Renal pelvis (tissue), 12 donors: ENCODE measurements around the gene SMC1B. TPM values are rescaled to one million over a fixed set of nuclear protein-coding genes. Genes with fewer than 3 reads are reported as not detected.
"Not testable (repeated sequence)": the region's sequence is repeated elsewhere in the genome, so short reads cannot be mapped to it uniquely, and the experiment has no call there.

ENCODE experiments used
- DNase-seq: peaks from one replicate; pipeline ENCODE4 v3.0.0-alpha.2; 2013
- long read RNA-seq, 16 experiments: transcript quantifications; one replicate each; lab custom pipeline, GENCODE V29; 2026
- polyA plus RNA-seq, 3 donors: library from polyadenylated mRNA; unstranded; fragments of 120-200 nt; gene quantifications; one replicate each; pipeline ENCODE4 v1.2.1, GENCODE V29; 2013; ENCODE audit not compliant: insufficient read length in 3 of 3

The SMC1B gene
- polyA plus RNA-seq, result under 1 TPM; 0.13 to 0.25 (median 0.13) TPM
- long read RNA-seq, donor 1, result 0 reads
- long read RNA-seq, donor 2, result 0 reads
- long read RNA-seq, donor 3, result 0 reads
- long read RNA-seq, donor 4, result 0 reads
- long read RNA-seq, donor 5, result 0 reads
- long read RNA-seq, donor 6, result 0 reads
- long read RNA-seq, donor 7, result 0 reads
- long read RNA-seq, donor 8, result 0 reads
- long read RNA-seq, donor 9, result 0 reads
- long read RNA-seq, donor 10, result 0 reads
- long read RNA-seq, donor 11, result 0 reads
- long read RNA-seq, donor 12, result 0 reads
- long read RNA-seq, donor 13, result 0 reads
- long read RNA-seq, donor 14, result 0 reads
- long read RNA-seq, donor 15, result 0 reads
- long read RNA-seq, donor 16, result 0 reads

GRCh38 chr22:45413368-45414211, at the start of gene SMC1B, which contains the start of gene RIBC2:
SMC1B (minus strand) TSS chr22:45413599; CDS start chr22:45413567, 32 bp downstream.
RIBC2 (plus strand) TSS chr22:45413693; CDS start chr22:45413887, 194 bp downstream.
- DNase-seq, result peak; percentile 88

- DNase-seq, result no peak
Observed at GRCh38 chr22:45462034-45462655, 48.7 kb upstream of the SMC1B start.

GRCh38 chr22:45460288-45461109, 47.1 kb upstream of the SMC1B start:
- peak; percentile 89 for DNase-seq

- DNase-seq, result no peak
Observed at GRCh38 chr22:45459235-45459634, 45.8 kb upstream of the SMC1B start.

- DNase-seq, result no peak
Observed at GRCh38 chr22:45458532-45458931, 45.1 kb upstream of the SMC1B start.

- DNase-seq, result no peak
Observed at GRCh38 chr22:45456811-45457210, 43.4 kb upstream of the SMC1B start.

GRCh38 chr22:45455621-45456020, 42.2 kb upstream of the SMC1B start:
- DNase-seq, result no peak

GRCh38 chr22:45455212-45455611, 41.8 kb upstream of the SMC1B start:
- no peak for DNase-seq

- no peak for DNase-seq
Observed at GRCh38 chr22:45454275-45454674, 40.9 kb upstream of the SMC1B start.

- DNase-seq, result no peak
Observed at GRCh38 chr22:45453764-45454163, 40.4 kb upstream of the SMC1B start.

- DNase-seq, result no peak
Observed at GRCh38 chr22:45452565-45453379, 39.4 kb upstream of the SMC1B start.

GRCh38 chr22:45451972-45452371, 38.6 kb upstream of the SMC1B start:
- no peak for DNase-seq

GRCh38 chr22:45450921-45451651, 37.7 kb upstream of the SMC1B start:
- DNase-seq, result peak; percentile 58

GRCh38 chr22:45450101-45450785, 36.8 kb upstream of the SMC1B start:
- no peak for DNase-seq

- DNase-seq, result not testable (repeated sequence)
Observed at GRCh38 chr22:45449442-45449841, 36.0 kb upstream of the SMC1B start.

GRCh38 chr22:45448431-45448830, 35.0 kb upstream of the SMC1B start:
- DNase-seq, result no peak

- not testable (repeated sequence) for DNase-seq
Observed at GRCh38 chr22:45447596-45447995, 34.2 kb upstream of the SMC1B start.

- no peak for DNase-seq
Observed at GRCh38 chr22:45446216-45446615, 32.8 kb upstream of the SMC1B start.

GRCh38 chr22:45445031-45445710, 31.8 kb upstream of the SMC1B start:
- DNase-seq, result no peak
